HG02840 (cell line): Measurements from ENCODE around the gene TRH.
"Not testable (repeated sequence)": the region's sequence is repeated elsewhere in the genome, so short reads cannot be mapped to it uniquely, and the experiment has no call there.

Experiments
- ATAC-seq: cut with Tn5 transposase; IDR thresholded peaks from one replicate; pipeline ENCODE4 v1.9.1; 2021; ENCODE audit warnings: mild to moderate bottlenecking, moderate library complexity, moderate number of reproducible peaks; ENCODE audit not compliant: unreplicated experiment, low FRiP score

The TRH gene

GRCh38 chr3:129999176-129999575, 24.7 kb downstream of the TRH start:
- not testable (repeated sequence) for ATAC-seq

GRCh38 chr3:130002666-130003598, 28.4 kb downstream of the TRH start:
- ATAC-seq, result not testable (repeated sequence)

DNA sequence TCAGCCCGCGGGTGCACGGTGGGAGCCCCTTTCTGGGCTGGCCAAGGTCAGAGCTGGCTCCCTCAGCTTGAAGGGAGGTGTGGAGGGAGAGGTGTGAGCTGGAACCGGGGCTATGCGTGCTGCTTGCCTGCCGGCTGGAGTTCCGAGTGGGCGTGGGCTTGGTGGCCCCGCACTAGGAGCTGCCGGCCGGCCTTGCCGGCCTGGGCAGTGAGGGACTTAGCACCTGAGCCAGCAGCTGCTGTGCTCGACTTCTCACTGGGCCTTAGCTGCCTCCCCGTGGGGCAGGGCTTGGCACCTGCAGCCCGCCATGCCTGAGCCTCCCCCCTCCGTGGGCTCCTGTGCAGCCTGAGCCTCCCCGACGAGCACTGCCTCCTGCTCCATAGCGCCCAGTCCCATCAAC, 36.0 kb downstream of the TRH start:
- ATAC-seq, result no peak

DNA sequence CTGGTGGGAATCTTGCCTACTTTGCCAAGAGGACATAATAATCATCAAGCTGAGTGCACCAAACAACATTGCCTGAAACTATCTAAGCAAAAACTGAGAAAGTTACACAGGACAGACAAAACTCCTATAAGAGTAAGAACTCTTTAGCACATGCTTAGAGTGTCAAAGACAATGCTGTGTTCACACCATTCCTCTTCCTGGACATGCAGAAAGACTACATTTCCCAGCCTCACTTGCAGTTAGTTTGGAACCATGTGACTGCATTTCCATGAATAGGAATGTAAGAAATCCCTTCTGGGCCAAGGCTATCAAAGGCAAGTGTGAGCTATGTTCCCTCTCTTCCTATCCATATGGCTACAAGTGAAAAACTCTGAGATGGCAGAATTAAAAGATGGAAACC, 37.6 kb downstream of the TRH start:
- not testable (repeated sequence) for ATAC-seq

DNA sequence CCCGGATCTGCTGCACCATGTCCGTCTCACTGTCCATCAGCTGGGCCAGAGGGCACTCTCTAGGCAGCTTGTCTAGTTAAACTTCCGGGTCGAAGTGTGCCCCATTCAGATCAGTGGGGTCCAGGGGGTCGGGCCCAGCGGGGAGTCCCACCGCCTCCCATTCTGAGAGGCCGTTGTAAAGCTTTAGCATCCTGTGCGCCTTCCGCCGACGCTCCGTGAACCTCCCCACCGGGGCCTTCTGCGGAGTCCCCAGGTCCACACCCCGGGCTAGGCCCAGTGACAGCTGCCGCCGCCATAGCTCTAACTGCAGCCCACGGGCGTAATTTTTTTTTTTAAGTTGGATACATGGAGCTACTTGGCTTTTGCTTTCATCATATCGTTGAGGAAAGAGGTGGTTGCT, 38.7 kb downstream of the TRH start:
- ATAC-seq, result not testable (repeated sequence)

- ATAC-seq, result no peak
These were observed 40.0 kb downstream of the TRH start for GRCh38 chr3:130014526-130014925.

DNA sequence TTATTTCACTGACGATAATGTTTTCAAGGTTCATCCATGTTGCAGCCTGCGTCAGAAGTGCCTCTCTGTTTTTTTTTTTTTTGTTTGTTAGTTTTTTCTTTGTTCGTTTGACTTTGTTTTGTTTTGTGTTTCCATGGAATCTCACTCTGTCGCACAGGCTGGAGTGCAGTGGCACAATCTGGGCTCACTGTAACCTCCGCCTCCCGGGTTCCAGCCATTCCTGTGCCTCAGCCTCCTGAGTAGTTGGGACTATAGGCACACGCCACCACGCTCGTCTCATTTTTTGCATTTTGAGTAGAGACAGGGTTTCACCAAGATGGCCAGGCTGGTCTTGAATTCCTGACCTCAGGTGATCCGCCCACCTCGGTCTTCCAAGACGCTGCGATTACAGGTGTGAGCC, 43.1 kb downstream of the TRH start:
- not testable (repeated sequence) for ATAC-seq

- ATAC-seq, result not testable (repeated sequence)
These were observed 51.8 kb downstream of the TRH start for GRCh38 chr3:130026146-130026829.

DNA sequence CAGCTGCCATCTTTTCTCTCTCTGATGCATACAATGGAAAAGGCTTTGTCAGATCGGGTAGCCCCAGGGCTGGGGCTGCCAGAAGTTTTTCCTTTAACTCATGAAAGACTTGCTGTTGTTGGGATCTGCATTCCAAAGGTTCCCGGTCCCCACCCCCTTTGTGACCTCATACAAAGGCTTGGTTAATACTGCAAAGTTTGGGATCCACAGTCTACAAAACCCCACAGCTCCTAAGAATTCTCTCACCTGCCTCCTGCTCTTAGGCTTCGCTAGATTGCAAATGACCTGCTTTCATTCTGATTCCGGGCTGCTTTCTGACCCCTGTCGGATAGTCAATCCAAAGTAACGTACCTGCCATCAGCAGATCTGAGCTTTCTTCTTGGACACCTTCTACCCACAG, 52.9 kb downstream of the TRH start:
- not testable (repeated sequence) for ATAC-seq
